Measurements from ENCODE around the gene GHRHR.

GHRHR gene

GRCh38 chr7:31017032-31017675, 53.4 kb downstream of the GHRHR start:
- no peak for DNase-seq

GRCh38 chr7:31017721-31018120, 54.0 kb downstream of the GHRHR start:
- DNase-seq, result no peak

- DNase-seq, result no peak
Observed at GRCh38 chr7:31019509-31019908, 55.8 kb downstream of the GHRHR start.

- no peak for DNase-seq
Observed at GRCh38 chr7:31020161-31020560, 56.4 kb downstream of the GHRHR start.

GRCh38 chr7:31020652-31021051, 56.9 kb downstream of the GHRHR start:
- DNase-seq, result no peak

GRCh38 chr7:31022117-31022516, 58.4 kb downstream of the GHRHR start:
- no peak for DNase-seq

GRCh38 chr7:31022726-31023125, 59.0 kb downstream of the GHRHR start:
- DNase-seq, result no peak

- DNase-seq, result no peak
Observed at GRCh38 chr7:31023877-31024276, 60.1 kb downstream of the GHRHR start.

- DNase-seq, result no peak
Observed at GRCh38 chr7:31027161-31027965, 63.6 kb downstream of the GHRHR start.

GRCh38 chr7:31028006-31028405, 64.3 kb downstream of the GHRHR start:
- no peak for DNase-seq

- DNase-seq, result no peak
Observed at GRCh38 chr7:31028417-31028992, 64.8 kb downstream of the GHRHR start.
